RPMI7951 (cell line): ENCODE data around the gene FGD6. TPM values are rescaled to one million over a fixed set of nuclear protein-coding genes. Genes with fewer than 3 reads are reported as not detected.
"Not testable (repeated sequence)": the region's sequence is repeated elsewhere in the genome, so short reads cannot be mapped to it uniquely, and the experiment has no call there.

Source experiments
- DNase-seq: peaks from one replicate; pipeline ENCODE4 v3.0.0-alpha.2; 2012; ENCODE audit warnings: low read depth
- total RNA-seq: library from RNA; depleted of rRNA; stranded (reverse); fragments of >200 nt; shearing (Covaris generic); gene quantifications from 2 replicates; pipeline ENCODE4 v1.2.3, GENCODE V29; 2014

Gene FGD6
- total RNA-seq, 1 experiment from 2014 or later = 2.5 TPM

- no peak for DNase-seq
Measured at GRCh38 chr12:95205016-95205624, 12.1 kb downstream of the FGD6 start.

- peak; percentile 93 for DNase-seq
Measured at GRCh38 chr12:95204141-95204866, 13.0 kb downstream of the FGD6 start.

GRCh38 chr12:95203487-95204030 lies 13.7 kb downstream of the FGD6 start:
- DNase-seq = no peak

- DNase-seq = peak; percentile 14
Measured at GRCh38 chr12:95202691-95203486, 14.4 kb downstream of the FGD6 start.

GRCh38 chr12:95201056-95201670 lies 16.1 kb downstream of the FGD6 start:
- no peak for DNase-seq

GRCh38 chr12:95200128-95200894 lies 17.0 kb downstream of the FGD6 start:
- DNase-seq = no peak

- DNase-seq = no peak
Measured at GRCh38 chr12:95198914-95199313, 18.4 kb downstream of the FGD6 start.

GRCh38 chr12:95197636-95198035 lies 19.6 kb downstream of the FGD6 start:
- DNase-seq = no peak

GRCh38 chr12:95196875-95197569 lies 20.2 kb downstream of the FGD6 start:
- not testable (repeated sequence) for DNase-seq

GRCh38 chr12:95195122-95195521 lies 22.1 kb downstream of the FGD6 start:
- DNase-seq = no peak

- DNase-seq = no peak
Measured at GRCh38 chr12:95193139-95193538, 24.1 kb downstream of the FGD6 start.

- DNase-seq = no peak
Measured at GRCh38 chr12:95192271-95192670, 25.0 kb downstream of the FGD6 start.

GRCh38 chr12:95191060-95191696 lies 26.1 kb downstream of the FGD6 start:
- no peak for DNase-seq

- DNase-seq = no peak
Measured at GRCh38 chr12:95187865-95188415, 29.3 kb downstream of the FGD6 start.

GRCh38 chr12:95185854-95186253 lies 31.4 kb downstream of the FGD6 start:
- DNase-seq = no peak

- no peak for DNase-seq
Measured at GRCh38 chr12:95185072-95185471, 32.2 kb downstream of the FGD6 start.

- DNase-seq = no peak
Measured at GRCh38 chr12:95184121-95184520, 33.1 kb downstream of the FGD6 start.

GRCh38 chr12:95182868-95183415 lies 34.3 kb downstream of the FGD6 start:
- DNase-seq = peak; percentile 72

- no peak for DNase-seq
Measured at GRCh38 chr12:95181103-95181502, 36.2 kb downstream of the FGD6 start.
